H9 (cell line): ENCODE measurements around the gene OST4. TPM values are rescaled to one million over a fixed set of nuclear protein-coding genes. Genes with fewer than 3 reads are reported as not detected.

Experiments
- DNase-seq: peaks from one replicate; pipeline ENCODE4 v3.0.0-alpha.2; 2017
- H2AFZ ChIP-seq: one replicate; pipeline ENCODE4 v1.6.1; 2013; ENCODE audit warnings: mild to moderate bottlenecking, low read length, control low read depth, moderate library complexity
- H2AK5ac ChIP-seq: 2 replicates; pipeline ENCODE4 v1.6.1; 2013; ENCODE audit warnings: low read length, control low read depth, mixed read lengths; ENCODE audit not compliant: insufficient read length
- H2BK120ac ChIP-seq: one replicate; pipeline ENCODE4 v1.6.1; 2013; ENCODE audit warnings: low read depth, mild to moderate bottlenecking, low read length, control low read depth, inconsistent platforms; ENCODE audit not compliant: poor library complexity, severe bottlenecking
- H2BK12ac ChIP-seq: 2 replicates; pipeline ENCODE4 v1.6.1; 2013; ENCODE audit warnings: low read length, control low read depth, mixed read lengths, low read depth; ENCODE audit not compliant: insufficient read length
- H2BK15ac ChIP-seq: 2 replicates; pipeline ENCODE4 v1.6.1; 2013; ENCODE audit warnings: low read depth, low read length, control low read depth
- H2BK20ac ChIP-seq: one replicate; pipeline ENCODE4 v1.6.1; 2013; ENCODE audit warnings: low read depth, mild to moderate bottlenecking, low read length, control low read depth, inconsistent platforms; ENCODE audit not compliant: poor library complexity, severe bottlenecking
- H2BK5ac ChIP-seq: 2 replicates; pipeline ENCODE4 v1.6.1; 2013; ENCODE audit warnings: low read length, control low read depth, mixed read lengths; ENCODE audit not compliant: insufficient read length
- H3K14ac ChIP-seq: 2 replicates; pipeline ENCODE4 v1.6.1; 2013; ENCODE audit warnings: low read length, control low read depth; ENCODE audit not compliant: insufficient read depth
- H3K18ac ChIP-seq: 2 replicates; pipeline ENCODE4 v1.6.1; 2013; ENCODE audit warnings: low read depth, mild to moderate bottlenecking, mixed read lengths, low read length, control low read depth; ENCODE audit not compliant: insufficient read length
- H3K23ac ChIP-seq: 2 replicates; pipeline ENCODE4 v1.6.1; 2013; ENCODE audit warnings: low read length, control low read depth, mixed read lengths, low read depth; ENCODE audit not compliant: insufficient read length
- H3K23me2 ChIP-seq: 2 replicates; pipeline ENCODE4 v1.6.1; 2013; ENCODE audit warnings: low read depth, mild to moderate bottlenecking, mixed read lengths, low read length, control low read depth; ENCODE audit not compliant: insufficient read length, poor library complexity, severe bottlenecking
- H3K27ac ChIP-seq: 2 replicates; pipeline ENCODE4 v1.5.1; 2013; ENCODE audit warnings: low read length, control low read depth, mixed read lengths, low read depth; ENCODE audit not compliant: insufficient read length
- H3K27me3 ChIP-seq: 2 replicates; pipeline ENCODE4 v1.6.1; 2013; ENCODE audit warnings: low read length, control low read depth, inconsistent platforms; ENCODE audit not compliant: insufficient read depth
- H3K4ac ChIP-seq: 2 replicates; pipeline ENCODE4 v1.6.1; 2013; ENCODE audit warnings: low read depth, mild to moderate bottlenecking, control low read depth, inconsistent platforms, low read length, moderate library complexity
- H3K4me1 ChIP-seq: 2 replicates; pipeline ENCODE4 v1.6.1; 2013; ENCODE audit warnings: low read length, control low read depth, inconsistent platforms; ENCODE audit not compliant: insufficient read depth
- H3K4me2 ChIP-seq: 2 replicates; pipeline ENCODE4 v1.6.1; 2013; ENCODE audit warnings: low read length, control low read depth, mixed read lengths; ENCODE audit not compliant: insufficient read length, insufficient read depth
- H3K56ac ChIP-seq: 2 replicates; pipeline ENCODE4 v1.6.1; 2013; ENCODE audit warnings: low read depth, mild to moderate bottlenecking, mixed read lengths, low read length, control low read depth; ENCODE audit not compliant: insufficient read length
- H3K79me1 ChIP-seq: 2 replicates; pipeline ENCODE4 v1.6.1; 2013; ENCODE audit warnings: low read depth, mild to moderate bottlenecking, moderate library complexity, low read length, control low read depth, inconsistent platforms; ENCODE audit not compliant: insufficient read depth, poor library complexity, severe bottlenecking
- H3K79me2 ChIP-seq: 2 replicates; pipeline ENCODE4 v1.6.1; 2013; ENCODE audit warnings: low read length, control low read depth, inconsistent platforms; ENCODE audit not compliant: insufficient read depth
- H3K9ac ChIP-seq: 2 replicates; pipeline ENCODE4 v1.6.1; 2013; ENCODE audit warnings: low read length, control low read depth, mixed read lengths; ENCODE audit not compliant: insufficient read length; ENCODE audit errors: extremely low read depth
- H3K9me3 ChIP-seq: one replicate; pipeline ENCODE4 v1.6.1; 2013; ENCODE audit warnings: low read depth, low read length, inconsistent platforms; ENCODE audit not compliant: control insufficient read depth
- H3T11ph ChIP-seq: one replicate; pipeline ENCODE4 v1.6.1; 2013; ENCODE audit warnings: mild to moderate bottlenecking, low read length, control low read depth, inconsistent platforms
- H4K20me1 ChIP-seq: one replicate; pipeline ENCODE4 v1.6.1; 2013; ENCODE audit not compliant: control insufficient read depth, insufficient read length, insufficient read depth
- H4K5ac ChIP-seq: 2 replicates; pipeline ENCODE4 v1.6.1; 2013; ENCODE audit warnings: low read depth, mild to moderate bottlenecking, mixed read lengths, low read length, control low read depth; ENCODE audit not compliant: insufficient read length
- H4K8ac ChIP-seq: replicated peaks from 2 replicates; pipeline ENCODE4 v1.6.1; 2013; ENCODE audit warnings: low read length, control low read depth, mixed read lengths, low read depth; ENCODE audit not compliant: insufficient read length
- H4K91ac ChIP-seq: 2 replicates; pipeline ENCODE4 v1.6.1; 2013; ENCODE audit warnings: low read depth, mild to moderate bottlenecking, moderate library complexity, mixed read lengths, low read length, control low read depth; ENCODE audit not compliant: insufficient read length
- H3K27ac Mint-ChIP-seq, 3 experiments: 2 replicates in 2 of 3; 3 replicates in 1 of 3; pipeline ENCODE4 v1.8.0; 2020 to 2021; ENCODE audit warnings: mixed read lengths in 3 of 3, mild to moderate bottlenecking in 1 of 3, moderate library complexity in 1 of 3
- H3K27me3 Mint-ChIP-seq: 2 replicates; pipeline ENCODE4 v1.8.0; 2021; ENCODE audit warnings: low read depth, mild to moderate bottlenecking, moderate library complexity, mixed read lengths
- H3K36me3 Mint-ChIP-seq, 3 experiments: 2 replicates in 2 of 3; 3 replicates in 1 of 3; pipeline ENCODE4 v1.8.0; 2020 to 2021; ENCODE audit warnings: low read depth in 3 of 3, mixed read lengths in 3 of 3; ENCODE audit not compliant: insufficient read depth in 1 of 3
- H3K4me1 Mint-ChIP-seq, 2 experiments: 2 replicates each; pipeline ENCODE4 v1.8.0; 2020; ENCODE audit warnings: mixed read lengths in 2 of 2
- H3K4me3 Mint-ChIP-seq, 2 experiments: 2 replicates in 1 of 2; 3 replicates in 1 of 2; pipeline ENCODE4 v1.8.0; 2020 to 2021; ENCODE audit warnings: mild to moderate bottlenecking in 2 of 2, mixed read lengths in 2 of 2, moderate library complexity in 1 of 2
- H3K9me3 Mint-ChIP-seq, 2 experiments: 2 replicates in 1 of 2; 3 replicates in 1 of 2; pipeline ENCODE4 v1.8.0; 2020; ENCODE audit warnings: mild to moderate bottlenecking in 2 of 2, mixed read lengths in 2 of 2, moderate library complexity in 1 of 2
- WGBS: extraction: QIAGEN DNeasy Blood & Tissue Kit; methylation state at CpG from one replicate; pipeline ENCODE4 v1.1.7; 2013; ENCODE audit warnings: missing lambda C conversion rate, low lambda C conversion rate, mixed read lengths; ENCODE audit not compliant: insufficient read length; ENCODE audit errors: extremely low coverage; 5-methylcytosine and 5-hydroxymethylcytosine counted together
- total RNA-seq: library from RNA; stranded (reverse); gene quantifications from 2 replicates; pipeline ENCODE4 v1.2.1, GENCODE V29; 2021
- TF ChIP-seq, protein P1 (sequence below): fragments of 200-600 bp; sonication (generic); conservative IDR thresholded peaks from 3 replicates; pipeline ENCODE4 v1.8.0; 2021; ENCODE audit warnings: antibody characterized with exemption, mild to moderate bottlenecking

OST4 gene
- total RNA-seq, 1 experiment from 2014 or later = 215 TPM

- H4K20me1 ChIP-seq = no peaks in the 10 kb centered on the region
- TF ChIP-seq, protein P1, sequence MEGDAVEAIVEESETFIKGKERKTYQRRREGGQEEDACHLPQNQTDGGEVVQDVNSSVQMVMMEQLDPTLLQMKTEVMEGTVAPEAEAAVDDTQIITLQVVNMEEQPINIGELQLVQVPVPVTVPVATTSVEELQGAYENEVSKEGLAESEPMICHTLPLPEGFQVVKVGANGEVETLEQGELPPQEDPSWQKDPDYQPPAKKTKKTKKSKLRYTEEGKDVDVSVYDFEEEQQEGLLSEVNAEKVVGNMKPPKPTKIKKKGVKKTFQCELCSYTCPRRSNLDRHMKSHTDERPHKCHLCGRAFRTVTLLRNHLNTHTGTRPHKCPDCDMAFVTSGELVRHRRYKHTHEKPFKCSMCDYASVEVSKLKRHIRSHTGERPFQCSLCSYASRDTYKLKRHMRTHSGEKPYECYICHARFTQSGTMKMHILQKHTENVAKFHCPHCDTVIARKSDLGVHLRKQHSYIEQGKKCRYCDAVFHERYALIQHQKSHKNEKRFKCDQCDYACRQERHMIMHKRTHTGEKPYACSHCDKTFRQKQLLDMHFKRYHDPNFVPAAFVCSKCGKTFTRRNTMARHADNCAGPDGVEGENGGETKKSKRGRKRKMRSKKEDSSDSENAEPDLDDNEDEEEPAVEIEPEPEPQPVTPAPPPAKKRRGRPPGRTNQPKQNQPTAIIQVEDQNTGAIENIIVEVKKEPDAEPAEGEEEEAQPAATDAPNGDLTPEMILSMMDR = no peak
- H3K4me3 Mint-ChIP-seq = no peak overlapping the region
Measured at GRCh38 chr2:27042159-27042661, 29.2 kb downstream of the OST4 start.

More at GRCh38 chr2:27042159-27042661, 29.2 kb downstream of the OST4 start:
- Histone ChIP-seq H2AK5ac (no peak overlapping the region), H3K56ac (no peak overlapping the region), H2BK120ac (no peak overlapping the region), H3K23ac (no peak overlapping the region), H3K27me3 (no peaks in the 10 kb centered on the region), H3K4me2 (no peak overlapping the region), H2BK12ac (no peak overlapping the region), H2AFZ (no peak overlapping the region), H4K91ac (no peak overlapping the region), H4K5ac (no peak overlapping the region), H3K9ac (no peak overlapping the region), H3K14ac (no peak overlapping the region), H2BK20ac (no peak overlapping the region), H3K27ac (no peak overlapping the region), H3K23me2 (no peaks in the 10 kb centered on the region), H3K79me1 (no peaks in the 10 kb centered on the region), H3K4ac (no peak overlapping the region), H3K4me1 (no peaks in the 10 kb centered on the region), H3K9me3 (no peaks in the 10 kb centered on the region), H2BK15ac (no peak overlapping the region), H3K18ac (no peak overlapping the region), H4K8ac (no peak overlapping the region), H3T11ph (no peak overlapping the region), H2BK5ac (no peak overlapping the region), H3K79me2 (no peaks in the 10 kb centered on the region)
- Mint-ChIP-seq H3K27me3 (no peaks in the 10 kb centered on the region), H3K4me1 (peaks cover 0 to 5% of the 10 kb centered on the region in 2 experiments; a peak in 2 of 4 replicates), H3K27ac (no peak overlapping the region), H3K9me3 (no peaks in the 10 kb centered on the region), H3K36me3 (peaks cover 15 to 55% (median 51%) of the 10 kb centered on the region in 3 experiments)
- DNase-seq = no peak
- no CpG with 5 or more reads among the region's 10 CpGs for WGBS
